Measurements from ENCODE around the gene CD300E. TPM values are rescaled to one million over a fixed set of nuclear protein-coding genes. Genes with fewer than 3 reads are reported as not detected.

Gene CD300E
- total RNA-seq, 2 experiments from 2014 or later, result 0.93 to 0.98 TPM

GRCh38 chr17:74571621-74572270 lies 51.8 kb downstream of the CD300E start:
- peaks cover 7% of the 10 kb centered on the region for H3K4me1 ChIP-seq (ENCODE audit: insufficient read depth, low read length)
- no peak overlapping the region for H3K27ac ChIP-seq (ENCODE audit: low read depth in 1 of 2, low read length in 2 of 2)
- no peaks in the 10 kb centered on the region for H3K36me3 ChIP-seq (ENCODE audit: insufficient read depth, low read length)
- ChIA-PET POLR2A (interaction anchor here (0.6 kb wide), 1 partner anchor 154 kb away, joined by 3 read pairs; no protein-coding TSS in a partner anchor), CTCF (no interaction called here)
- ATAC-seq (ENCODE audit: poor library complexity), result no peak
- no peak for TF ChIP-seq CTCF (IDR thresholded peaks at IDR 0.05)
- H3K9me3 ChIP-seq (ENCODE audit: control insufficient read depth in 1 of 2, insufficient read depth in 1 of 2, low read length in 2 of 2), result no peaks in the 10 kb centered on the region
- Mint-ChIP-seq H3K27ac (no peak overlapping the region), H3K36me3 (ENCODE audit: low read depth) (no peaks in the 10 kb centered on the region), H3K9me3 (no peaks in the 10 kb centered on the region), H3K4me1 (ENCODE audit: low read depth) (no peaks in the 10 kb centered on the region), H3K4me3 (no peak overlapping the region), H3K27me3 (peaks cover 31% of the 10 kb centered on the region)
- H3K4me3 ChIP-seq (ENCODE audit: low read length), result no peak overlapping the region
- intact Hi-C loops (cut with DNase I, micrococcal nuclease), result loop anchor here in 1 of 2 experiments (2.0 kb wide), 1 partner anchor 237 kb away; no protein-coding TSS in a partner anchor
- DNase-seq, result no peak
- H3K27me3 ChIP-seq (ENCODE audit: control insufficient read depth in 1 of 2, insufficient read depth in 2 of 2, low read length in 2 of 2), result peaks cover 9 to 11% of the 10 kb centered on the region in 2 experiments

- peak in 4 of 14 experiments; percentile 5 to 80 (median 46) for DNase-seq
- ATAC-seq (ENCODE audit: poor library complexity), result no peak
- CTCF ChIA-PET, result no interaction called here
- Mint-ChIP-seq H3K27me3 (peaks cover 38% of the 10 kb centered on the region), H3K27ac (no peak overlapping the region), H3K4me1 (ENCODE audit: low read depth) (no peaks in the 10 kb centered on the region), H3K9me3 (no peaks in the 10 kb centered on the region), H3K4me3 (no peak overlapping the region), H3K36me3 (ENCODE audit: low read depth) (no peaks in the 10 kb centered on the region)
- Histone ChIP-seq H3K36me3 (ENCODE audit: insufficient read depth, low read length) (no peaks in the 10 kb centered on the region), H3K4me3 (ENCODE audit: low read length) (no peak overlapping the region), H3K27ac (ENCODE audit: low read depth in 1 of 2, low read length in 2 of 2) (no peak overlapping the region), H3K27me3 (ENCODE audit: control insufficient read depth in 1 of 2, insufficient read depth in 2 of 2, low read length in 2 of 2) (peaks cover 11 to 14% of the 10 kb centered on the region in 2 experiments), H3K9me3 (ENCODE audit: control insufficient read depth in 1 of 2, insufficient read depth in 1 of 2, low read length in 2 of 2) (no peaks in the 10 kb centered on the region), H3K4me1 (ENCODE audit: insufficient read depth, low read length) (peaks cover 11% of the 10 kb centered on the region)
- POLR2A ChIA-PET, result no interaction called here
- no peak for TF ChIP-seq CTCF (IDR thresholded peaks at IDR 0.05)
- intact Hi-C loops (cut with DNase I, micrococcal nuclease), result loop anchor here in 1 of 2 experiments (2.0 kb wide), 1 partner anchor 239 kb away; no protein-coding TSS in a partner anchor
Measured at GRCh38 chr17:74569020-74570003, 54.2 kb downstream of the CD300E start.

- H3K4me1 Mint-ChIP-seq (ENCODE audit: low read depth), result no peaks in the 10 kb centered on the region
- no peak overlapping the region for H3K27ac Mint-ChIP-seq
- Histone ChIP-seq H3K9me3 (ENCODE audit: control insufficient read depth in 1 of 2, insufficient read depth in 1 of 2, low read length in 2 of 2) (no peaks in the 10 kb centered on the region), H3K4me3 (ENCODE audit: low read length) (no peak overlapping the region), H3K27me3 (ENCODE audit: control insufficient read depth in 1 of 2, insufficient read depth in 2 of 2, low read length in 2 of 2) (peaks cover 11 to 14% of the 10 kb centered on the region in 2 experiments), H3K4me1 (ENCODE audit: insufficient read depth, low read length) (peaks cover 11% of the 10 kb centered on the region), H3K27ac (ENCODE audit: low read depth in 1 of 2, low read length in 2 of 2) (no peak overlapping the region), H3K36me3 (ENCODE audit: insufficient read depth, low read length) (no peaks in the 10 kb centered on the region)
- ATAC-seq (ENCODE audit: poor library complexity), result no peak
- no peaks in the 10 kb centered on the region for H3K9me3 Mint-ChIP-seq
- DNase-seq, result no peak
- CTCF ChIA-PET, result no interaction called here
- intact Hi-C loops (cut with DNase I, micrococcal nuclease), result no loop called here
- H3K27me3 Mint-ChIP-seq, result peaks cover 38% of the 10 kb centered on the region
- no peak for TF ChIP-seq CTCF (IDR thresholded peaks at IDR 0.05)
- no peaks in the 10 kb centered on the region for H3K36me3 Mint-ChIP-seq (ENCODE audit: low read depth)
- POLR2A ChIA-PET, result no interaction called here
- H3K4me3 Mint-ChIP-seq, result no peak overlapping the region
Measured at GRCh38 chr17:74568106-74568873, 55.2 kb downstream of the CD300E start.

All from CD4-positive, alpha-beta T cell (primary cell).